ENCODE data around the gene PRKG1.

The PRKG1 gene

GRCh38 chr10:51077074-51077473 is 2.8 kb downstream of the PRKG1 start:
- no peak for DNase-seq

- no peak for DNase-seq
Measured at GRCh38 chr10:51077507-51077906, 3.2 kb downstream of the PRKG1 start.

- DNase-seq = no peak
Measured at GRCh38 chr10:51079331-51079730, 5.0 kb downstream of the PRKG1 start.

GRCh38 chr10:51079766-51080165 is 5.5 kb downstream of the PRKG1 start:
- DNase-seq = no peak

- no peak for DNase-seq
Measured at GRCh38 chr10:51080311-51081006, 6.2 kb downstream of the PRKG1 start.

- DNase-seq = no peak
Measured at GRCh38 chr10:51082857-51083256, 8.6 kb downstream of the PRKG1 start.

GRCh38 chr10:51083356-51083853 is 9.1 kb downstream of the PRKG1 start:
- no peak for DNase-seq

GRCh38 chr10:51085204-51085603 is 10.9 kb downstream of the PRKG1 start:
- DNase-seq = no peak

- no peak for DNase-seq
Measured at GRCh38 chr10:51086710-51087109, 12.4 kb downstream of the PRKG1 start.

GRCh38 chr10:51087114-51087513 is 12.8 kb downstream of the PRKG1 start:
- no peak for DNase-seq

GRCh38 chr10:51090190-51090589 is 15.9 kb downstream of the PRKG1 start:
- peak in 1 of 2 experiments; percentile 44 for DNase-seq

GRCh38 chr10:51092402-51092801 is 18.1 kb downstream of the PRKG1 start:
- DNase-seq = peak in 1 of 2 experiments; percentile 45

GRCh38 chr10:51095444-51095843 is 21.2 kb downstream of the PRKG1 start:
- no peak for DNase-seq

- DNase-seq = no peak
Measured at GRCh38 chr10:51097546-51097945, 23.3 kb downstream of the PRKG1 start.

GRCh38 chr10:51100221-51100620 is 25.9 kb downstream of the PRKG1 start:
- DNase-seq = no peak

GRCh38 chr10:51103554-51104217 is 29.4 kb downstream of the PRKG1 start:
- no peak for DNase-seq

- no peak for DNase-seq
Measured at GRCh38 chr10:51106311-51106945, 32.1 kb downstream of the PRKG1 start.

GRCh38 chr10:51108406-51108805 is 34.1 kb downstream of the PRKG1 start:
- peak in 1 of 2 experiments; percentile 26 for DNase-seq

- DNase-seq = no peak
Measured at GRCh38 chr10:51109801-51110533, 35.7 kb downstream of the PRKG1 start.

GRCh38 chr10:51112013-51112412 is 37.7 kb downstream of the PRKG1 start:
- no peak for DNase-seq

- DNase-seq = peak in 1 of 2 experiments; percentile 4
Measured at GRCh38 chr10:51113007-51113406, 38.7 kb downstream of the PRKG1 start.

GRCh38 chr10:51117053-51117660 is 42.9 kb downstream of the PRKG1 start:
- peak in 1 of 2 experiments; percentile 18 for DNase-seq

- no peak for DNase-seq
Measured at GRCh38 chr10:51117794-51118193, 43.5 kb downstream of the PRKG1 start.

All from NCI-H446 (cell line).